Activated T-cell treated with anti-CD3 and anti-CD28 coated beads, Interleukin-2, amount 50 U/mL, for 72 hours (primary cell): ENCODE data around the gene B9D1. TPM values are rescaled to one million over a fixed set of nuclear protein-coding genes. Genes with fewer than 3 reads are reported as not detected.

ENCODE experiments used
- ATAC-seq, 2 donors: fragments of 150-1000 bp; cut with Tn5 transposase; replicated peaks in 1 of 2; 2 replicates each; pipeline ENCODE4 v1.10.0; 2021; ENCODE audit warnings: moderate library complexity in 2 of 2, mild to moderate bottlenecking in 1 of 2
- DNase-seq, 2 donors: peaks; one replicate each; pipeline ENCODE4 v3.0.0; 2021 to 2022; ENCODE audit warnings: mixed read lengths in 1 of 2
- H3K27ac Mint-ChIP-seq: one replicate; pipeline ENCODE4 v1.8.0; 2022; ENCODE audit warnings: mild to moderate bottlenecking, moderate library complexity, mixed read lengths
- H3K27me3 Mint-ChIP-seq: one replicate; pipeline ENCODE4 v1.8.0; 2022; ENCODE audit warnings: low read depth, mixed read lengths
- H3K36me3 Mint-ChIP-seq, 2 donors: one replicate each; pipeline ENCODE4 v1.8.0; 2022; ENCODE audit warnings: mixed read lengths in 2 of 2, mild to moderate bottlenecking in 1 of 2; ENCODE audit not compliant: insufficient read depth in 2 of 2
- H3K4me1 Mint-ChIP-seq: one replicate; pipeline ENCODE4 v1.8.0; 2022; ENCODE audit warnings: low read depth, mixed read lengths
- H3K4me3 Mint-ChIP-seq, 2 donors: one replicate each; pipeline ENCODE4 v1.8.0; 2022; ENCODE audit warnings: mild to moderate bottlenecking in 2 of 2, mixed read lengths in 2 of 2, moderate library complexity in 2 of 2
- H3K9me3 Mint-ChIP-seq, 2 donors: one replicate each; pipeline ENCODE4 v1.8.0; 2022; ENCODE audit warnings: mixed read lengths in 2 of 2
- total RNA-seq, 2 donors: library from RNA; stranded (reverse); gene quantifications; one replicate each; pipeline ENCODE4 v1.2.3, GENCODE V29; 2022

B9D1 gene
- total RNA-seq, 2 donors from 2014 or later = 2.4 to 4.3 TPM

DNA sequence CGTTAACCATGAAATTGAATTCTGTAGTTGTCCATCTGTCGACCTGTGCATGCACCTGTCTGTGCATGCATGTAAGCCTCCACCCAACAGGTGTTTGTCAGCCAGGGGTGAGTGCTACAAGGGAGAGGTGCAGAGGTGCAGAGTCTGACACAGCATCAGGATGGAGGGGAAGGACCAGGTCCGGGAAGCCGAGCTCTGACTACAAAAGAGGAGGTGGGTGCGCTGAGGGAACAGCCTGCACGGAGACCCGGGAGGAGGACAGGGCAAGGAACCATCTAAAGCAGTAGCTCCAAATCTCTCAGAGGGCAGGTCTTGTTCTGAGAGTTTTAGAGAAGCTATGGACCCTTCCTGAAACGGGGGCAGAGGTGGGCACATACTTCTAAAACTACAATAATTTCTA is 54.1 kb downstream of the B9D1 start:
- ATAC-seq = no peak
- Mint-ChIP-seq H3K9me3 (no peaks in the 10 kb centered on the region), H3K27me3 (peaks cover 38% of the 10 kb centered on the region), H3K27ac (no peak overlapping the region), H3K4me3 (no peak overlapping the region), H3K4me1 (peaks cover 21% of the 10 kb centered on the region), H3K36me3 (no peaks in the 10 kb centered on the region)
- no peak for DNase-seq

- no peak for ATAC-seq
- Mint-ChIP-seq H3K9me3 (no peaks in the 10 kb centered on the region), H3K27ac (no peak overlapping the region), H3K4me1 (peaks cover 21% of the 10 kb centered on the region), H3K27me3 (peaks cover 38% of the 10 kb centered on the region), H3K4me3 (no peak overlapping the region), H3K36me3 (no peaks in the 10 kb centered on the region)
- no peak for DNase-seq
Observed at GRCh38 chr17:19307521-19307920, 55.0 kb downstream of the B9D1 start.

- peak; percentile 6 to 27 for DNase-seq
- peaks cover 38% of the 10 kb centered on the region for H3K27me3 Mint-ChIP-seq
- H3K4me1 Mint-ChIP-seq = peaks cover 21% of the 10 kb centered on the region
- no peaks in the 10 kb centered on the region for H3K36me3 Mint-ChIP-seq
- H3K9me3 Mint-ChIP-seq = no peaks in the 10 kb centered on the region
- peak overlapping the region in 1 of 2 donors; percentile 70 for H3K4me3 Mint-ChIP-seq
- peak; percentile 88 to 95 for ATAC-seq
- H3K27ac Mint-ChIP-seq = no peak overlapping the region
Observed at GRCh38 chr17:19306160-19307111, 56.1 kb downstream of the B9D1 start.

DNA sequence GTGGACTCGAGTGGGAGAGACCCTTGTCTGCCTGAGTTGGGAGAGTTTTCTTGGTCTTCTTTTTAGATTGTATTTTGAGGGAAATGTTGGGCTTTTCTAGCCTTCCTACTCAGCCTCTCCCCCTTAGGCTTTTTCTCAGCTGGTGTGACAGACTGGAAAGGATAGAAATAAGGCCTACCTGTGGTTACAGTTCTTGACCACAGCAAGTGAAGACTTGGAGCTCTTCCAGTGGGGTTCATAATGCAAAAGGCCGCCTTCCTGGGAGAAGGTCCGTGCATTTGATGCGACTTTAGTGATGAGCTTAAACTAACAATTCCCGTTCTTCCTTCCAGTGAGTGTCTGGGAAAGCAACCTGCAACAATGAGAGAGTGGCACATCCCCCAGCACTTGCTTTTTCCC is 56.8 kb downstream of the B9D1 start:
- H3K36me3 Mint-ChIP-seq = no peaks in the 10 kb centered on the region

GRCh38 chr17:19305256-19305655 is 57.3 kb downstream of the B9D1 start:
- Mint-ChIP-seq H3K27ac (peak overlapping the region; percentile 18), H3K4me1 (peaks cover 21% of the 10 kb centered on the region), H3K4me3 (peak overlapping the region in 1 of 2 donors; percentile 70), H3K36me3 (no peaks in the 10 kb centered on the region), H3K27me3 (peaks cover 38% of the 10 kb centered on the region), H3K9me3 (no peaks in the 10 kb centered on the region)
- peak in 1 of 2 donors; percentile 40 for ATAC-seq
- no peak for DNase-seq

More for the DNA sequence above, 56.8 kb downstream of the B9D1 start:
- Mint-ChIP-seq H3K27ac (no peak overlapping the region), H3K27me3 (peaks cover 38% of the 10 kb centered on the region), H3K9me3 (no peaks in the 10 kb centered on the region), H3K4me3 (peak overlapping the region in 1 of 2 donors; percentile 70), H3K4me1 (peaks cover 21% of the 10 kb centered on the region)
- DNase-seq = no peak
- no peak for ATAC-seq

GRCh38 chr17:19304751-19305150 is 57.8 kb downstream of the B9D1 start:
- Mint-ChIP-seq H3K4me1 (peaks cover 21% of the 10 kb centered on the region), H3K36me3 (no peaks in the 10 kb centered on the region), H3K9me3 (no peaks in the 10 kb centered on the region), H3K27ac (no peak overlapping the region), H3K27me3 (peaks cover 38% of the 10 kb centered on the region), H3K4me3 (no peak overlapping the region)
- ATAC-seq = no peak
- no peak for DNase-seq

GRCh38 chr17:19304209-19304608 is 58.3 kb downstream of the B9D1 start:
- ATAC-seq (no peak), DNase-seq (no peak)
- Mint-ChIP-seq H3K27ac (no peak overlapping the region), H3K36me3 (no peaks in the 10 kb centered on the region), H3K9me3 (no peaks in the 10 kb centered on the region), H3K27me3 (peaks cover 38% of the 10 kb centered on the region), H3K4me3 (no peak overlapping the region), H3K4me1 (peaks cover 21% of the 10 kb centered on the region)

- Mint-ChIP-seq H3K27ac (no peak overlapping the region), H3K9me3 (no peaks in the 10 kb centered on the region), H3K4me1 (peaks cover 21% of the 10 kb centered on the region), H3K4me3 (no peak overlapping the region), H3K36me3 (no peaks in the 10 kb centered on the region), H3K27me3 (peaks cover 30% of the 10 kb centered on the region)
- ATAC-seq = no peak
- DNase-seq = no peak
Observed at GRCh38 chr17:19303367-19303776, 59.2 kb downstream of the B9D1 start.

DNA sequence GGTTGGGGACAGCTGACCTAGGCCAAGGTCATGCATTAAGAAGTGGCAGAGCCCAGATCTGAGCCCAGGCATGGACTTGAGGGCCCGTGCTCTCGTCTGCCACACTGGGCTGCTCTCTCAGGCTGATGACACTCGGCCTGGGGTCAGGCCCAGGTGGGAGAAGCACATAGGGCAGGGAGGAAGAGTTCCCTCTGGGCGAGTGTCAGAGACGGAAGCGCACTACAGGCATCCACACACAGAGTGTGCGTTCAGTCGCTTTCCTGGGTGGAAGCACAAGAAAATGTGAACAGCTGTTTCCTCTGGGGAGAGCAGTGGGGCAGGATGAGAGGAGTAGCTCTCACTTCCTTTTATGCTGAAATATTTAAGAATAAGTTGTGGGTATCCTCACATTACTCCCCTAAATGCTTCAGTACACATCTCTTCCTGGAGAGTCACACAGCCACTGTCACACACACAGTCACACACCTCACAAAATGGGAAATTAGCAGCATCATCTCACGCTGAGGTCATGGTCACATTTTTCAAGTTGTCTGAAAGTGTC is 59.7 kb downstream of the B9D1 start:
- ATAC-seq (no peak), DNase-seq (no peak)
- Mint-ChIP-seq H3K4me1 (peaks cover 21% of the 10 kb centered on the region), H3K9me3 (no peaks in the 10 kb centered on the region), H3K4me3 (no peak overlapping the region), H3K36me3 (no peaks in the 10 kb centered on the region), H3K27ac (no peak overlapping the region), H3K27me3 (peaks cover 25% of the 10 kb centered on the region)

- Mint-ChIP-seq H3K4me1 (peaks cover 20% of the 10 kb centered on the region), H3K27ac (no peak overlapping the region), H3K9me3 (no peaks in the 10 kb centered on the region), H3K27me3 (peaks cover 18% of the 10 kb centered on the region), H3K36me3 (no peaks in the 10 kb centered on the region), H3K4me3 (no peak overlapping the region)
- DNase-seq = no peak
- ATAC-seq = no peak
Observed at GRCh38 chr17:19301973-19302372, 60.5 kb downstream of the B9D1 start.

GRCh38 chr17:19301274-19301951 is 61.1 kb downstream of the B9D1 start:
- no peaks in the 10 kb centered on the region for H3K36me3 Mint-ChIP-seq
- H3K9me3 Mint-ChIP-seq = no peaks in the 10 kb centered on the region
- DNase-seq (no peak), ATAC-seq (no peak)
- H3K27ac Mint-ChIP-seq = no peak overlapping the region
- no peak overlapping the region for H3K4me3 Mint-ChIP-seq
- peaks cover 13% of the 10 kb centered on the region for H3K27me3 Mint-ChIP-seq
- H3K4me1 Mint-ChIP-seq = peaks cover 15% of the 10 kb centered on the region

- no peaks in the 10 kb centered on the region for H3K9me3 Mint-ChIP-seq
- ATAC-seq = no peak
- H3K36me3 Mint-ChIP-seq = no peaks in the 10 kb centered on the region
- no peaks in the 10 kb centered on the region for H3K27me3 Mint-ChIP-seq
- no peak for DNase-seq
- no peak overlapping the region for H3K27ac Mint-ChIP-seq
- H3K4me1 Mint-ChIP-seq = no peaks in the 10 kb centered on the region
- H3K4me3 Mint-ChIP-seq = no peak overlapping the region
Observed at GRCh38 chr17:19299866-19300265, 62.7 kb downstream of the B9D1 start.

- DNase-seq (no peak), ATAC-seq (no peak)
- no peaks in the 10 kb centered on the region for H3K9me3 Mint-ChIP-seq
- no peaks in the 10 kb centered on the region for H3K36me3 Mint-ChIP-seq
- H3K4me1 Mint-ChIP-seq = no peaks in the 10 kb centered on the region
- no peak overlapping the region for H3K4me3 Mint-ChIP-seq
- no peak overlapping the region for H3K27ac Mint-ChIP-seq
- no peaks in the 10 kb centered on the region for H3K27me3 Mint-ChIP-seq
Observed at GRCh38 chr17:19299214-19299747, 63.2 kb downstream of the B9D1 start.
